ENCODE data around the gene GALNT13. TPM values are rescaled to one million over a fixed set of nuclear protein-coding genes. Genes with fewer than 3 reads are reported as not detected.

GALNT13 gene
- polyA plus RNA-seq, 3 donors = not detected

- H3K4me2 ChIP-seq (replicated peaks; ENCODE audit: extremely low read depth, low read length, poor library complexity, severe bottlenecking) = no peak overlapping the region
- no peak overlapping the region for H2AFZ ChIP-seq (ENCODE audit: insufficient read depth, low read depth, low read length, poor library complexity, severe bottlenecking)
- peaks cover 5 to 10% of the 10 kb centered on the region in 2 donors for H3K9me3 ChIP-seq (replicated peaks in 1 of 2; ENCODE audit: control insufficient read depth in 1 of 2, insufficient read depth in 1 of 2, low read length in 2 of 2)
- Mint-ChIP-seq H3K27me3 (ENCODE audit: low read depth in 3 of 3) (no peaks in the 10 kb centered on the region), H3K9me3 (peaks cover 2 to 13% (median 8%) of the 10 kb centered on the region in 7 donors), H3K36me3 (no peaks in the 10 kb centered on the region), H3K4me3 (no peak overlapping the region), H3K27ac (no peak overlapping the region), H3K4me1 (peaks cover 5% of the 10 kb centered on the region)
- H3K9ac ChIP-seq (ENCODE audit: insufficient read depth, low read length, poor library complexity, severe bottlenecking) = no peak overlapping the region
- no peaks in the 10 kb centered on the region for H3K79me2 ChIP-seq (ENCODE audit: insufficient read depth, low read length)
- no peaks in the 10 kb centered on the region for H4K20me1 ChIP-seq (ENCODE audit: insufficient read depth, low read length)
- H3K4me3 ChIP-seq (replicated peaks in 1 of 3; ENCODE audit: low read depth in 2 of 3, low read length in 3 of 3) = no peak overlapping the region
- no peaks in the 10 kb centered on the region for H3K36me3 ChIP-seq (replicated peaks in 1 of 2; ENCODE audit: control insufficient read depth in 1 of 2, insufficient read depth in 2 of 2, low read length in 2 of 2)
- no peak overlapping the region for H3K27ac ChIP-seq (ENCODE audit: low read depth in 1 of 2, low read length in 2 of 2)
- no peaks in the 10 kb centered on the region for H3K27me3 ChIP-seq (ENCODE audit: control insufficient read depth in 2 of 2, insufficient read depth in 2 of 2, low read length in 2 of 2)
- no peak for DNase-seq
- no peak for TF ChIP-seq CTCF (IDR thresholded peaks at IDR 0.05)
- no peaks in the 10 kb centered on the region for H3K4me1 ChIP-seq (ENCODE audit: control insufficient read depth in 1 of 2, insufficient read depth in 2 of 2, low read length in 2 of 2)
- intact Hi-C loops (cut with micrococcal nuclease) = no loop called here
Measured at GRCh38 chr2:154386186-154386585, 514.5 kb downstream of the GALNT13 start.

- Histone ChIP-seq H3K79me2 (ENCODE audit: insufficient read depth, low read length) (no peaks in the 10 kb centered on the region), H3K36me3 (replicated peaks in 1 of 2; ENCODE audit: control insufficient read depth in 1 of 2, insufficient read depth in 2 of 2, low read length in 2 of 2) (no peaks in the 10 kb centered on the region), H2AFZ (ENCODE audit: insufficient read depth, low read depth, low read length, poor library complexity, severe bottlenecking) (no peak overlapping the region), H3K4me2 (replicated peaks; ENCODE audit: extremely low read depth, low read length, poor library complexity, severe bottlenecking) (no peak overlapping the region), H3K4me3 (replicated peaks in 1 of 3; ENCODE audit: low read depth in 2 of 3, low read length in 3 of 3) (no peak overlapping the region), H4K20me1 (ENCODE audit: insufficient read depth, low read length) (no peaks in the 10 kb centered on the region), H3K27me3 (ENCODE audit: control insufficient read depth in 2 of 2, insufficient read depth in 2 of 2, low read length in 2 of 2) (no peaks in the 10 kb centered on the region), H3K9me3 (replicated peaks in 1 of 2; ENCODE audit: control insufficient read depth in 1 of 2, insufficient read depth in 1 of 2, low read length in 2 of 2) (peaks cover 5 to 12% of the 10 kb centered on the region in 2 donors), H3K9ac (ENCODE audit: insufficient read depth, low read length, poor library complexity, severe bottlenecking) (no peak overlapping the region), H3K4me1 (ENCODE audit: control insufficient read depth in 1 of 2, insufficient read depth in 2 of 2, low read length in 2 of 2) (no peaks in the 10 kb centered on the region), H3K27ac (ENCODE audit: low read depth in 1 of 2, low read length in 2 of 2) (no peak overlapping the region)
- no peaks in the 10 kb centered on the region for H3K36me3 Mint-ChIP-seq
- WGBS (ENCODE audit: insufficient coverage) = no CpG with 5 or more reads among the region's 1 CpG
- intact Hi-C loops (cut with micrococcal nuclease) = no loop called here
- H3K4me1 Mint-ChIP-seq = peaks cover 4% of the 10 kb centered on the region
- no peak overlapping the region for H3K27ac Mint-ChIP-seq
- no peaks in the 10 kb centered on the region for H3K27me3 Mint-ChIP-seq (ENCODE audit: low read depth in 3 of 3)
- H3K4me3 Mint-ChIP-seq = no peak overlapping the region
- TF ChIP-seq CTCF (IDR thresholded peaks at IDR 0.05) = no peak
- peaks cover 6 to 17% (median 14%) of the 10 kb centered on the region in 7 donors for H3K9me3 Mint-ChIP-seq
- no peak for DNase-seq
Measured at GRCh38 chr2:154391051-154391450, 519.3 kb downstream of the GALNT13 start.

Data from CD14-positive monocyte (primary cell).